NOMO-1 (cell line): ENCODE measurements around the gene NOC3L.
A peak's percentile ranks its signal among the peaks of the same experiment; 100 is the strongest.

Source experiments
- DNase-seq, 2 experiments: peaks; one replicate each; lab custom pipeline; 2025; ENCODE audit not compliant: unreplicated experiment in 2 of 2; lab: John Stamatoyannopoulos, UW

The NOC3L gene

DNA sequence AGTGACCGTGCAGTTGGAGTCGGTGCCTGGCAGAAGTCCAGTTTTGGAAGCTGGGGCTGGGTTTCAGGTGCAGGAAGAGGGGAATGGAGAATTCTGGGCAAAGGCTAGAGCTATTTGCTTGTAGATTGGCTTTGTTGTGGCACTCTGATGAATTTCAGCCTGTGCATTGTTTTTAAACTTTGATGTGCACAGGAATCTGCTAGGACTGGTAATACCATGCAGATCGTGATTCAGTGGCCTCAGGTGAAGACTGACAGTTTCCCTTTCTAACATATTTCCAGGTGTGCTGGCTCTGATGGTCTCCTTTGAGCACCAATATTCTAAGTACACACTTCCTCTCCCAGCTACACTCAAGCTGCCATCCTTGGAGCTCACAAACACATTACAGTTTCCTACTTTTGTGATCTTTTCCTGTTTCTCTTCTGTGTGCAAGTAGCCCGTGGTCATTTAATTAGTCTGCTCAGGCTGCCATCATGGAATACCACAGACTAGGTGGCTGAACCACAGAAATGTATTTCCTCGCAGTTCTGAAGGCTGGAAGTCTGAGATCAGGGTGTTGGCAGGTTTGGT lies 55.6 kb downstream of the NOC3L start:
- no peak for DNase-seq

DNA sequence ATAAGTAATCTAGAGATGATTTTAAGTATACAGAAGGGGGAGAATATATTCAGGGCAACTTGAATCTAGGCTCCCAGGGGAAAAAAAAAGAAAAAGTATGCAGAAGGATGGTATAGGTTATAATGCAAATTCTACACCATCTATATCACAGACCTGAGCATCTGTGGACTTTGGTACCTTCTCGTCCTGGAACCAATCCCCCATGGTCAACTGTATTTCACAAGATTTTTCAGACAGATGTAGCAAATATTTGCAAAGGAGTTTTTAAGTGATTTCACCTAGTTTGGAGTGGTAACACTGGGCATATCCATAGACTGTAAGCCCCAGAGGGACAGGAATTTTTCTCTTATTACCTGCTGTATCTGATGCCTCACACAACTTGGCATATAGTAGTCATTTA lies 58.8 kb downstream of the NOC3L start:
- no peak for DNase-seq

DNA sequence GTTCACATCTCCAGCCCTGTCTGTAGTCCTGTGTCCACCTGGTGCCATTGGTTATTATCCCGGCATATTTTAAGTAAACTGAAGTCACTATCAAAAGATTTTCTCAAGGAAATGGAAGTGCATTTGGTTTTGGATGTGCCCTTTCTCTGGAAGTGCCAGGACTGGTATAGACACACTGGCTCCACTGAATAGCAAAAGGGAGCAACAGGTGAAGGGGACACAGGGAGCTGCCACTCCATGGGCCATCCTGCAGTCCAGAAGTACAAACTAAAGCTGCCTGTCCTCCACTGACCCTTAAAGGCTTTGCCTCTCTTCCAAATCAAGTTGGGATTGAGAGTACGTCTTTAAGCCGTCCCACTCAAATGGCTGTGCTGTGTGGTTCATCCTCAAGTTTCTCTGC lies 62.7 kb downstream of the NOC3L start:
- DNase-seq = no peak

DNA sequence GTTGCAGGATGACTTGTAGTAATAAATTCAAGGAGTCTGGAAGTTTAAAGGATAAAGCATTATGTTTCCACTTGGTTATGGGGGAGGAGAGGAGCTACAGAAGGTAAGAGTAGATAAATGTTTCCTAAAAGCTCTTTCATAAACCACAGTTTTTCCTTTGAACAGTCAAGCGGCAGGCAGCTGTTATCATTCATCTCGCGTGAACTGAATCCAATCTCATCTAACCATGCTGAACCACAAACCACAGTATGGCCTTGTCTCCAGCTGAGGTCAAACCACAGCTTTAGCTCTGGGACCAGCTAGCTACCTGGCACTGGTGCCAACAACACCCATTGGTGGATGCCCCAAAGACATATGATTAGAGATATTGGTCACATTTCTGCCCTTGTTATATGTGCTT lies 63.3 kb downstream of the NOC3L start:
- DNase-seq = no peak

DNA sequence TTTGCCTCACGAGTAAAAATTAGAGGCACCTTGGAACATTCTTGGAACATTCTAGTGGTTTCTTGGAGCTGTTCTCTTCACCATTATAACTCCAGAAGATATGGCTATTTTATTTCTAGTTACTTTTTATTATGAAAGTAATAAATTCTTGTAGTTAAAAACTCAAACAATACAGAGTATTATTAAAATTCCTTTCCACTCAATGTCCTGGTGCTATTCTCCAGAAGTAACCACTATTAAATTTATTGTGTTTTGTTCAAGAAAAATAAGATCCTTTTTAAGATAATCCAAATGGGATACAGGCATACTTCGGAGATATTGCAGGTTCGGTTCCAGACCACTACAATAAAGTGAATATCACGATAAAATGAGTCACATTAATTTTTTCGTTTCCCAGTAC lies 68.6 kb downstream of the NOC3L start:
- no peak for DNase-seq

DNA sequence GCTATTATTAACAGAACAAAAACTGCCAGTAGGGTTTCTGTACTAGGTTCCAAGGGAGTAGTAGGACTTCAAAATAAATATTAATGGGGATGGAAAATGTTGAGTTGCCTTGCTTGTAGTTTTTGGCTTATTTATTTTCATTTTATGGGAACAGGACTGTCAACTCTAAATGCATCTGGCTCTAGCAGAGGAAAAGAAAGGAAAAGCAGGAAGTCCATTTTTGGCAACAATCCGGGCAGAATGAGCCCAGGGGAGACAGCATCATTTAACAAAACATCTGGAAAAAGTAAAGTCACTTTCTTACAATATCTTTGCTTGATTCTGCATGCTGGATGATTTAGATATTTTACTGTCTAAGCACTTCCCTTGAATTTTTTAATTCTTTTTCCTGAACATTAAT lies 69.4 kb downstream of the NOC3L start:
- DNase-seq = no peak

DNA sequence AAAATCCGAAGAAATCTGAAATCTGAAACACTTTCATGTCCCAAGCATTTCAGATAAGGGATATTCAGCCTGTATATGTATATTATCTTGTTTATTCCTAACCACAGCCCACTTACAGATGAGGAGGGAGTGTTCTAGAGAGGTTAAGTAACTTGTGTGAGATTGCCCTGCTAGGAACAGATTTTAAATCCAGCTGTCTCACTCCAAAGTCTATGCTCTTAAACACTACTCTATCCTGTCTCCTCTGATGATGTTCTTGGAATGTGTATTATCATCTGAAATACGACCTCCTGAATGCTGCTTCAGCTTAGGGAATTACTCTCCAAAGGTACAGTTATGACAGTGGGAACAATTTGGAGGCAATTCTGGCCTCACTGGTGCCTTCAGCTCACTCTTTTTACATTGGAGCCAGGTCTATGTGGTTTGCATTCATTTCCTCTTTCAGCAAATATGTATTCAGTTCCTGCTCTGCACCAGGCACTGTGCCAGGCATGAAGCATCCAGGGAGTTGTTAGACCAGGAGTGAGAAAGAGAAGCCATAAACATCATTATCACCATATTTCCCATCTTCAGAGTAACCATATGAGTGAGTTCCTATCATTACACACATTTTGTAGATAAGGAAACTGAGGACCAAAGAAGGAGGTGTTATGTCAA lies 70.2 kb downstream of the NOC3L start:
- DNase-seq = peak in 1 of 2 experiments; percentile 20

DNA sequence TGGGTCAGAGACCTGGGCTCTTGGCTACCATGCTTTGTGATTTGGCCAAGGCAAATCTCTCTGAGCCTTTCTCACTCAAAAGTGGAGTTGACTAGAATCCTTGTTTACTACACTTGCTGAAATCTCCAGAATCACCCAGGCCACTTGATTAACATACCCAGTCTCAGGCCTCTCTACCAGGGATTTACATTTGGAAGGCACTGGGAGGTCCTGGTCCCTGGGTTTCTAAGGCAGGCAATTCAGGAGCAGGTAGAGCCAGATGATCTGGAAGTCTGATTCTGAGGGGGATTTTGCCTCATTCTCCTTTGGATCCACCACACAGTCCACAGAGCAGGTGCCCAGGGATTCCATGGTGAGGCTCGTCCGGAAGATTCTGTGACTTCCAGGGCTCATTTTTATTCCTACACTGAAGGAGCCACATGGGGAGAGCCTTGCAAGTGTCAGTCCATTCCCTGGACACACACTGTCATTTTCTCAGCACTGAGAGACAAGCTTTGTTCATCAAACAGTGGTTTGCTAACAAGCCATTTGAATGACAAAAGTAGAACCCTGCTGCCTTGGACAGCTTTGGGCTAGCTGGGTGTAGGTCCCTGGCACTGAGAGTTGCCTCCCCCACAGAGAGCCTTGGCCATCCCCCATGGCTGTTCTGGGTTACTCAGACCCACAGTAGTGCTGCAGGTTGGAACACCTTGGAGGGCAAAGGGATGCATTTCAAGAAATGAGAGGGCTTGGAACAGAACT lies 74.2 kb downstream of the NOC3L start:
- DNase-seq = no peak

DNA sequence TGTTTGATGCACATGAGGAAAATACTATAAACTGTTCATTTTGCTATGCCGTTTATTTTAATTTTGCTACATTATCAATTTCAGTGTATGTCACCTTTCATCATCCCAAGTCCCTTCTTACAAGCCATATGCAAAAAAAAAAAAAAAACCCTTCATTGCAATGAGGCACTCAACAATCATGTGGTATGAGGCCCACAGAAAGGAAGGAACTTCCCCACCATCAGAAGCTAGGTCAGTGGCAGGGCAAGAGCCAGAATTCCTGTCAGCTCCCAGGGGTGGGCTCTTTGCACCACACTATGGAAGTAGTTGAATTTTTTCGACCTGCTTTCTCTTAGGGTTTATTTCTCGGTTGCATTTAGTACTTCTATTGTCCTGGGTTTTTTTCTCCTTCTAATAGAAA lies 75.4 kb downstream of the NOC3L start:
- DNase-seq = no peak

DNA sequence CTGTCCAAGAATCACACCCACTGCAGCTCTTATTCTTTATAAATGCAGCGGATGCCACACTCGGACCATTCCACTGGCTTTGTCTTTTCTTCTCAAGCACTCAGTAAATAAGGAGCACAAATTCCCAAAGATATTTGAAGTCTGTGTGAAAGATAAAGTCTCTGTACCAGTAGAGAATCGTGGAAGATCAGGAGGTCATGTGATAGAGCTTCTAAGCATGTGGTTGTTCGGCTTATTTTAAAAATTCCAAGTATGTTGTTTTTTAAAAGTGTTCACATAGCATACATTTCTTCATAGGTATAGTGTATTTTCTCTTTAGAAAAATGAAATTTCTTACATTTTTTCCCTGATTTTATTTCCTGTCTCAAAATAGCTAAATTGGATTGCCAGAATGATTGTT lies 75.8 kb downstream of the NOC3L start:
- no peak for DNase-seq

DNA sequence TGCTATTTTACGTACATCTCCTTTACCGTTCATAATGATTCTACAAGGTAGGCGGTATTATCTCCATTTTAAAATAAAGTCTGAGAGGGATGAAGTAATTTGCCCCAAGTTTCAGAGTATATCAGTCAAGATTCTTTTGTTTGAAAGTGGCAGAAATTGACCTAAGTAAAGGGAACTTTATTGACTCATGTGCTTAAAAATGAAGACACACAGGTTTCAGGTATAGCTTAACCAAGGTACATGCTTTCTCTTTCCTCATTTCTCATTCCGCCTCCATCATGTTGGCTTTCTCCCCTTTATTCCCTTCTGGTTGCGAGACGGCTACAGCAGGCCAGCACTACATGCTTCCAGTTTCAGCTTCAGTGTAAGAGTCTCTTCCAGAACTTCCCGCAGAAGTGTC lies 77.5 kb downstream of the NOC3L start:
- no peak for DNase-seq
